Measurements from ENCODE around the gene CFAP410.

Gene CFAP410

DNA sequence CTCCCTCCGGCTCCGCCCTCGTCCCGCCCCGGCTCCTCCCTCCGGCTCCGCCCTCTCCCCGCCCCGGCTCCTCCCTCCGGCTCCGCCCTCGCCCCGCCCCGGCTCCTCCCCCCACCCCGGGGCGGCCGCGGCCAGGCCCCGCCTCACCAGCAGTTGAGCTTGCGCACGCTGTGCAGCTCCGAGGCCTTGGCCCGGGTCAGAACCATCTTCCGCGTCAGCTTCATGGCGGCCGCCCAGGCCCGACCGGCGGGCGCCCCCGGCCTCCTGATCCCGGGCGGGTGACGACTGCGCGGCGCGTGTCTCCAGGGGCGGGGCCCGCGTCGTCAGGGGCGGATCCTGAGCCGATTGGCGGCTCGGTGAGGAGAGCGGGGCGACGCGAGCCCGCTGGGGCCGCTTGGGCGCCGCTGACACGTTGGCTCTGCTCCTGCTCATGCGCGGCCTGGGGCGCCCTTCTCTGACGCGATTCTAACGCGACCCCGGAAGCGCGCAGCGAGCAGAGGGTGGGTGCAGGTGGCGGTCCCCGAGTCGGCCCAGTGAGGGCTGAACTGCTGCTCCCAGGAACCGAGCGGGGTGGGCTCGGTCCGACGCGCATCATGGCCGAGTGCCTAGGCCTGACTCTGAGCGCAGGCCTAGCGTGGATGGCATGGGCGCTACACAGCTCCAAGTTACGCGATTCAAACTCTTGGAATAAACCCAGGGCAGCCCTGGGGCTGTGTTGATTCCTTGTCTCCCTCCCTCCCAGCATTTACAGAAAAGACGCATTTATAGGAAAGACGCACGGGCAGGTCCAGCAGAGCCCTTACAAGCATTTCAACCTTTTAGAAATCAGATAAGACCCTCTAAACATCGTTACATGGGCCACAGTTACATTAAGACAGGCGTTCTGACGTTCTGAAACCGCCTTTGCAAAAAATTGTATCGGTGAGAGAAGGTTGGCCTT lies at the start of gene CFAP410:
Gene CFAP410 (minus strand): TSS at position 420 of the 940 bp plus-strand sequence. CDS start 196 bp downstream, at position 224.
- DNase-seq, result peak; percentile 93

DNA sequence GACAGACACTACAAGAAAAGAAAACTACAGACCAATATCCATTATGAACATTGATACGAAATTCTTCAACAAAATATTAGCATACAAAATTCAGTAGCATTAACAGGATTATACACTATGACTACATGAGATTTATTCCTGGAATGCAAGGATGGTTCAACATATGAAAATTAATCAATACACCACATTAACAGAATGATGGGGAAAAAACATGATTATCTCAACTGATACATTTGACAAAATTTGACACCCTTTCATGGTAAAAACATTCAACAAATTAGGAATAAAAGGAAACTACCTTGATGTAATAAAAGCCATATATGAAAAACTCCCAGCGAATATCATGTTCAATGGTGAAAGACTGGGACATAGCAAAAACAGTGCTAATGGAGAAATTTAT lies 45.8 kb upstream of the CFAP410 start:
- DNase-seq, result no peak

DNA sequence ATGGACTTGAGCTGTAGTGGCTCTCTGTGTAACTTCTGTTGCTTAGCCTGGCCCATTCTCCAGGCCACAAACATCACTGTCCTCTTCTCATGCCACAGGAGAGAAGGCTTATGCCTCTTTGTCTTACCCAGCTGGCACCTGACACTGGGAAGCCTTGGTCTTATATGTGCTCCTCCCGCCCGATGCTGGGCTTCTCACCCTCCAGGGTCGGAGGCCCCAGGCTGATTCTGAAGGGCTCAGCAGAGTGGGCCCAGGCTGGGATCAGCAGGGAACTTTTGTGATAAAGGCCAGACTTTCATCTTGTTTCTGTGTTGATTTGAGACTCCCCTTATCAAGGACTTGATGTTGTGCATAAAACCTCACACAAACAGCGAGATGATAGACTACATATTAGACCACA lies 44.0 kb upstream of the CFAP410 start:
- DNase-seq, result no peak

DNA sequence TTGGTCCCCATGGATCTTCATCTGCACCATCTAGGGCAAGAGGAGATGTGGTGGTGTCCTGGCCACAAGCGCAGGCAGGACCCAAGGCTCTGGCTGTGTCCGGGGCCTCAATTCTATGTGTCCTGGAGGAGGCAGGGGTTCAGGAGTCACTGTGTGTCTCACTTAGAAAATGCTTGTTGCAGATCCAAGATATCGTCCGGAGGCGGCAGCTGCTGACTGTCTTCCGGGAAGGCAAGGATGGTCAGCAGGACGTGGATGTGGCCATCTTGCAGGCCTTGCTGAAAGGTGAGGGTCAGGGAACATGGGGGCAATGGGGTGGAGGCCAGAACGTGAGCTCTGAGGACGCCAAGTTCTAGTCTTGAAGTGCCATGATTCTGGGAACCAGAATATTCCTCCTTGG lies 43.3 kb upstream of the CFAP410 start:
- no peak for DNase-seq

DNA sequence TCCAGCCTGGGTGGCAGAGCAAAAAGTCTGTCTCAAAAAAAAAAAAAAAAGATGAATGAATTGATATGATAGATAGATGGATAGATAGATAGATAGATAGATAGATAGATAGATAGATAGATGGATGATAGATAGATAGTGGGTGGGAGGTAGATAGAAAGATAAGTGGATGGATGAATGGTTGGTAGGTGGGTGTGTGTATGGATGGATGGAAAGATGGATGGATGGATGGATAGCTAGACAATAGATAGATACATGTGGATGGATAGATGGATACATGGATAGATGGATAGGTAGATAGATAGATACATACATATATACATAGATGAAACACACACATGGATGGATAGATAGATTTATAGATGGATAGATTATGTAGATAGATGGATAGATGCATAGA lies 42.7 kb upstream of the CFAP410 start:
- DNase-seq, result no peak

DNA sequence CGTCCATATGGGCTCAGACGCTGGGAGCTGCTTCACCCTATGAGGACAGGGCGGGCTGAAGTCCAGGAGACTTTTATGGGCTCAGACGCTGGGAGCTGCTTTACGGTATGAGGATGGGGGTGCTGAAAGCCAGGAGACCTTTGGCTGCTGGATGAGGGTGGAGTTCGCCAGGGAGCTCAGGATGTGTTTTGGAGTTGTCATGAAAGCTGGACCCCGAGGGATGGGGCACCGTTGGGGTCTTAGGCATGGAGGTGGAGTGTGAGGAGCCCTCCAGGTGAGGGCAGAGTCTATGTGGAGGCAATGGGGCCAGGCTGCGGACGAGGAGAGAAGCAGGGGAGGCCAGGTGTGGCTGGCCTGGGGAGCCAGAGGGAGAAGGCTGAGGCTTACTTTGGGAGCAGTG lies 41.7 kb upstream of the CFAP410 start:
- no peak for DNase-seq

DNA sequence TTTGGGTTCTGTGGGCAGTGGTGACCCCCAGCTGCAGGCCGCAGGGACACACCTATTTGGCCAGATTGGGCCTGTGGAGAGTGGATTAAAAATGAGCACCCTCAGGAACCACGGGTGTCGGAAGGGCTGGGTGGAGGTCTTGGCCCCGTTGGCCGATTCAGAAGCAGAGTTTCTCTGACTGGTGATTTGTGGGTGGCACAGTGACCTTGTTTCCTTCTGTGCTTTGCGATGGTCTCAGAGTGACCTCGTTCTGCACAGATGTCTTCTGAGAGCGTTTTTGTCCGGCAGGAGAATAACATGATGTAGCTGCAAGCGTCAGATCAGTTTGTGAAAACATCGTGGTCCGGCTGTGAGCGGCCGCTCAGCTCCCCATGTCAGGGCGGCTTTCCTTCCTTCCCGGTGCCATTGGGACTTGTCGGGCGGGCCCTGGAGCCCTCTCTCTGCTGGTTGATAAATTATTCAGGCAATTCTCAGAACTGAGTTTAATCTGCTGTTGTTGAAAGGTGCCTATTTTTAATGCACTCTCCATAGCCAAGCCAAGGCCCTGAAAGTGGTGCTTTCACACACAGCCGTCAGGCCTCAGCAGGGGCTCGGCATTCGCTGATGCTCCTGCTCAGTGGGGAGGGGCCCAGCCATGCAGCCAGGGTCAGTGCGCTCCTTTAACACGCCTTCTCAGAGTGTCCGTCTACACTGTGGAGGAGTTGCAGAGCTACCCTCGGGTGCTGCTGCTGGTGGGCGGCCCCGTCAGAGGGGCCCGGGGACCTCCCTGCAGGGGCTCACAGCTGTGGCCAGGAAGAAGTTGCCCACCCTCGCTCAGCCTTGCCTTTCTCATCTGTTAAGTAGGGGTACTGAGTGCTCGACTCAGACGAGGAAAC lies 41.0 kb upstream of the CFAP410 start:
- DNase-seq, result no peak

DNA sequence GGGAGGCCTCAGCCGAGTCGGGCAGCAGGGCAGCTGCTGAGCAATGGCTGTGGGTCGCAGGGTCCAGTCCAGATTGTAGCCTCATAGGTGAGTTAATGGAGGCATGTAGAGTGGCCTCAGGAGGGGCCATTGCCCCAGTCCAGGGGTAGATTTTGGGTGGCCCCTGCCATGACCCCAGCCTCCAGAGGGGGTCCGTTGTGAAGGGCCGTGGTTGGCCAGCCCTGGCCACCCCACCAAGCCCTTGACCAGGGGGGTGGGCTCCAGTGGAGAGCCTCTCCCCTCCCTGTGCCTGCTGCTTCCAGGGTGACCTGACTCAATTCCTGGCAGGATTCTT lies 40.3 kb upstream of the CFAP410 start:
- DNase-seq, result no peak

DNA sequence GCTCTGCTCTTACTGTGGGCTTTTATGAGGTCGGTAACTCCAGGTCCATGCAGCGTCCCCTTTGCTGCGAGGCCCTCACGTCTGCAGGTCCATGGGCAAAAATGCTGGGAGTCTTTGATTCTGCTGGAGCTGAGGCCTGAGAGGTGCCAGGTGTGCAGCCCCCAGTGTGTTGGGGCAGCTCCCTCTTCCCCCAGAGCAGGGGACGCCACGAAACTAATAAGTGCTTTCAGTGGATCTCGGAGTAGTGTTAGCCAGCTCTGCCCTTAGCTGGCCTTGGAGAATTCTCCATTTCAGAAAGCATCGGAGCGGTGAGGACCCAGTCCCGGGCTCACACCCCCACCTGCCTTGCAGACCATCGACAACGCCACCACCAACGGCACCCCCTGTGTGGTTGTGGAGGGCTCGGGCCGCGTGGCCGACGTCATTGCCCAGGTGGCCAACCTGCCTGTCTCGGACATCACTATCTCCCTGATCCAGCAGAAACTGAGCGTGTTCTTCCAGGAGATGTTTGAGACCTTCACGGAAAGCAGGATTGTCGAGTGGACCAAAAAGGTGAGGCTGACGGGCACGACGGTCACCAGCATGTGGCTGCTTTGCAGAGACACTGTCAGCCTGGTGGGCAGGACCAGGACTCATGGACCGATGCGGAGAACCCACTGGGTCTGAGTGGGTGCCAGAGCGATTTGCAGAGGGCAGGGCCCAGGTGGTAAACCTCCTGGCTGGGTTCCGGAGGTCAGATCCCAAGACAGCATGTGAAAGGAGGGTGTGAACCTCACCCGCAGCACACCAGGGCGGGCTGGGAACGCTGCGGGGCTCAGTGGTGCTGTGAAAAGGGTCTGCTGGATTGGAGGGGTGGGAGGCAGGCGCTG lies 39.7 kb upstream of the CFAP410 start:
- DNase-seq, result no peak

DNA sequence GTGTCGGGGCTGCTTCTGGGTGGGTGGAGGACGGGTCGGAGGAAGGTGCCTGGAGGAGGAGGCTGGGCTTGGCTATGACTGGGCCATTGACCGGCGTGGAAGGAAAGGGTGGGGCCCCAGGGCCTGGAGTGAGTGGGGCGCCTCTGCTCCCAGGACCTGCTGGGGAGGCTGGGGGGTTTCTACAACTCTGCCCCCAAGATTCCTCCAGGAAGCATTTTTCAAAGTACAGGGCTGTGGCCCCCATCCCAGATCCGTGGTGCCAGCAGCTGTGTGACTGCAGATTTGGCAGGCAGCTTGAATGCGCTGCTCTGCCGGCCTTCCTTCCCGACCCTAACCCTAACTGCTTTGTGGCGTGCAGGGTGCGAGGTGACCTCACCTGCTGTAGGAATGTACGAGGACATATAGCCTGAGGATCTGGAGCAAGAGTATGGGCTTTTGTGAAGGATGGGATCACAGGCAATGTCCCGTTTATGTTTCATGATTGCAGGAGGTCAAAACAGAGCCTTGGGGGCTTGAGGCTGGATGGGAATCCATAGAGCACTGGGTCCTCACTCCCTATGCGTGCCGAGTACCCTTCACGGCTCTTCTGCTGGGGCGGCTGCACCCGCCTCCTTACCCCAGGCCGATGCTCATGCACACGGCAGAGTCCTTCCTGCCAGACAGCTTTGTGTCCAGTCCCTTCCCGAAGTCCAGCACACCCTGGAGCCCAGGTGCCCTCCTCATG lies 38.9 kb upstream of the CFAP410 start:
- no peak for DNase-seq

DNA sequence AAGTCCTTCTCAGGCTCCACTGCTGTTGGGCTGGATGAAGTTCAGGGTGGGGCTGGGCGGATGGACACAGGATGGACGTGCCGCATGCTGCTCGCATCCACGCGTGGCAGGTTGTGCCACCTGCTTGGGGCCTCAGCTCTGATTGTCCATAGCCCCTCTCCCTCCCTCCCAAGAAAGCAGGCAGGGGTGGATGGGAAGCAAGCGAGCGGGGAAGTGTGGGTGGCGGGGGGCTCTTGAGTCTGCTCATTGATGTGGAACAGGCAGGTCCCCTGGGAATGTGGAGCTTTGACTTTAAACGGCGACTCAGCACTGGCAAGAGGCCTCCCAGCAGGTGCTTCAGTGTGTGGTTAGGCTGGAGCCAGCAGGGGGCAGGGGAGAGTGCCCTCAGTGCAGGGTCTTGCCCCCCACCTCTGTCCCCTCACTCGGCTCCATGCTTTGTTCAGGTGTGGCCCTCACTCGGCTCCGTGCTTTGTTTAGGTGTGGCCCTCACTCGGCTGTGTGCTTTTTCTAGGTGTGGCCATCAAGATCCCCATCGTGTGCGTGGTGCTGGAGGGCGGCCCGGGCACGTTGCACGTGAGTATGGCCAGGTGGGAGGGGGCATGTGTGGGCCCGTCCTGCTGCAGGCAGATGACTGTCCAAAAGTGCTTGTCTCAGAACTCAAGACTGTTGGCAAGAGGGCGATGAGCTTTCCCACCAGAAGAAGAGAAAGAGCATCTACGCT lies 38.2 kb upstream of the CFAP410 start:
- DNase-seq, result no peak

DNA sequence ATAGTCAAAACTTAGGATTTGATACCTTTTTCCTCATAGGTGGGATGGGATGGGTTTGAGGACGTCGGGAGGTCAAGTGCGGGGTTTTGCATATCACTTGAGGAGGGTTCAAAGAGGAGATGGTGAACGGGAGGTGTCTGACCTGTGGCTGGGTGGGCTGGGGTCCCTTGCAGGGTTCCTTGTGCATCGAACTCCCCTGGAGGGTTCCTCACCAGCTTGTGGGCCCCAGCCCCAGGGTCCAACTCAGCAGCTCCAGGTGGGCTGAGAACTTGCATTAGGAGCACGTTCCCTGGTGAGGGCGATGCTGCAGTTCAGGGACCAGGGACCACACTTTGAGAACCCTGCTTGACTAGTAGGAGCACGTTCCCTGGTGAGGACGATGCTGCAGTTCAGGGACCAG lies 37.4 kb upstream of the CFAP410 start:
- DNase-seq, result no peak

DNA sequence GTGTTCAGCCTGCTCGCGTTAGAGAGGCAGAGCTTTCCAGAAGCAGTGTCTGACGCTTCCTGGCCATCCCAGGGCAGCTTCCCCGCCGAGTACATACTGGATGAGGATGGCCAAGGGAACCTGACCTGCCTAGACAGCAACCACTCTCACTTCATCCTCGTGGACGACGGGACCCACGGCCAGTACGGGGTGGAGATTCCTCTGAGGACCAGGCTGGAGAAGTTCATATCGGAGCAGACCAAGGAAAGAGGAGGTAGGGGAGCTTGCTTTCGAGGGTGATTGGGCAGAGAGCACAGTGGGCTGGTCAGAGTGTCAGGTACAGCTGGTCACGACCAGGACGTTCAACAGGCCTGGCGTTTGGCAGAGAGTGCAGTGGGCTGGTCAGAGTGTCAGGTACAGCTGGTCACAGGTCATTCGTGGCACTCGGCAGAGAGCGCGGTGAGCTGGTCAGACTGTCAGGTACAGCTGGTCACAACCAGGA lies 36.6 kb upstream of the CFAP410 start:
- DNase-seq, result no peak

DNA sequence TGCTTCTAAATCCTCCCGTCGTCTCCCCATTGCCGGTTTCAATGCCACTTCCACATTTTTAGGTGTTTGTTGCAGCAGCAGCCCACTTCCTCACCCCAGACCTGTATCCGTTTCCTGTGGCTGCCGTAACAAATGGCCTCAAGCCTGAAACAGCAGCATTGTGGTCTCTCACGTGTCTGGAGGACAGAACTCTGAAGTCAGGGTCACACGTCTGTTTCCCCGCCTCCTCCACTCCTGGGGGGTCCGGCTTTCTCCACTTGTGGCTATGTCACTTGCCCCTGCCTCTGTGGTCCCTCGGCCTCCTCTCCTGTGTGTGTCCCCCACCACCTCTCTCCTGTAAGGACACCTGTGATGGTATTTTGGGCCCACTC lies 36.1 kb upstream of the CFAP410 start:
- no peak for DNase-seq

DNA sequence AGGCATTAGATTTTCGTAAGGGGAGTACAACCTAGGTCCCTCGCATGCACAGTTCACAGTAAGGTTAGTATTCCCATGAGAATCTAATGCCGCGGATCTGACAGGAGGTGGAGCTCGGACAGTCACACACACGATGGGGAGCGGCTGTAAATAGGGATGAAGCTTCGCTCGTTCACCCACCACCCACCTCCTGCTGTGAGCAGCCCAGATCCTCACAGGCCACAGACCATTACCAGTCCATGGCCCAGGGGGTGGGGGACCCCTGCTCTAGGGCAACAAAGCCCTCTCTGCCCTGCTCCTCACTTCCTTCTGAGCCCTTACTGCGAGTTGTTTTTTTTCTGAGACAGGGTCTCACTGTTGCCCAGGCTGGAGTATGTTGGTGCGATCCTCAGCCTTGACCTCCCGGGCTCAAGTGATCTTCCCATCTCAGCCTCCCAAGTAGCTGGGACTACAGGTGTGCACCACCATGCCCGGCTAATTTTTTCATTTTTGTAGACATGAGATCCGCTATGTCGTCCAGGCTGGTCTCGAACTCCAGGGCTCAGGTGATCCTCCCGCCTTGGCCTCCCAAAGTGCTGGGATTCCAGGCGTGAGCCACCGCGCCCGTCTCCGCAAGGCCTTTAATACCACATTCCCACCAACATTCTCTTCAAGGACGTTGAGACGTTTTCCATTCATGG lies 35.6 kb upstream of the CFAP410 start:
- no peak for DNase-seq

DNA sequence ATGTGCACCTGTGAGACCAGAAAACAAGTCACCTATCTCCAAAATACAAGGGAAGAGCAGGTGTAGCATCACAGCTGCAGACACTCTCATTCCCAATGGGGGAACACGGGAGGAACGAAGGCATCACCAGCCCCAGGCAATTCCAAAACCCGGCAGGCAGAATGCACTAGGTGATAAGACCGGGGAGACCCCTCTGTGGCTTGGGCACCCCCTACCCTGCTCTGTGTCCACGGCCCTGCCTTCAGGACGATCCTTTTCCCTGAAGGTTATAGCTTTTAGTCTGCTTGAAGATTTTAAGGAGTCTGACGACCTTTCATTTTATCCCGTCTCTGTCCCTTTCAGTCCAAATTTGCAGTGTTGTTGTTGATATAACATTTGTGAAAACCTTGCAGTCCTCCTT lies 33.4 kb upstream of the CFAP410 start:
- no peak for DNase-seq

DNA sequence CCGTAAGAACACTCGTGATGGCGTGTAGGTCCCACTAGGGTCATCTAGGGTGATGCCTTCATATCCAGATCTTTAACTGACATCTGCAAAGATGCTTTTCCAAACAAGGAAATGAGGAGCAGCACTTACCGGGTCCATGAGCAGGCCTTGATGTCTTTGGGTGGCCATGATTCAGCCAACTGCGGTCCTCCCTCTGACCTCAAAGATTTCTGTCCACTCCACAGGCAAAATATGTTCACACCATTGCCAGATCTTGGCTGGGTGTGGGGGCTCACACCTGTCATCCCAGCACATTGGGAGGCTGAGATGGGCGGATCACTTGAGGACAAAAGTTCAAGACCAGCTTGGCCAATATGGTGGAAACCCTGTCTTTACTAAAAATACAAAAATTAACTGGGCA lies 32.4 kb upstream of the CFAP410 start:
- no peak for DNase-seq

DNA sequence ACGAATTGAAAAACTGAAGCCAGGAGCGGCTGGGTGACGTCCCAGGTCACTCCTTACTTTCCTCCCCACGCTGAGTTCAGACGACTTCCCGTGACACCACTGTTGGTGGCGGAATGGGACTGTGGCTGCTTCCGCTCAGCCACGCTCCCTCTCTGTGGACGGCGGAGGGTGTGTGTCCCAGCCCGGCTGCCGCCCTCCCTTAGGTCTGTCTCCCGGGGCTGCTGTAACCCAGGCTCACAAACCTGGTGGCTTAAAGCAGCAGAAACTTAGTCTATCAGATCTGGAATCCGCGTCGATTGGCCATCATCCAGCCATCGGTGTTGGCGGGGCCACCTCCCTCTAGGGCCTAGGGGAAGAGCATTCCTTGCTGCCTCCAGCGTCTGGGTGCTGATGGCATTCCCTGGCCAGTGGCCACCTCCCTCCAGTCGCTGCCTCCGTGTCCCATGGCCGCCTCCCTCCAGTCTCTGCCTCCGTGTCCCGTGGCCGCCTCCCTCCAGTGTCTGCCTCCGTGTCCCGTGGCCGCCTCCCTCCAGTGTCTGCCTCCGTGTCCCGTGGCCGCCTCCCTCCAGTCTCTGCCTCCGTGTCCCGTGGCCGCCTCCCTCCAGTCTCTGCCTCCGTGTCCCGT lies 31.7 kb upstream of the CFAP410 start:
- no peak for DNase-seq

DNA sequence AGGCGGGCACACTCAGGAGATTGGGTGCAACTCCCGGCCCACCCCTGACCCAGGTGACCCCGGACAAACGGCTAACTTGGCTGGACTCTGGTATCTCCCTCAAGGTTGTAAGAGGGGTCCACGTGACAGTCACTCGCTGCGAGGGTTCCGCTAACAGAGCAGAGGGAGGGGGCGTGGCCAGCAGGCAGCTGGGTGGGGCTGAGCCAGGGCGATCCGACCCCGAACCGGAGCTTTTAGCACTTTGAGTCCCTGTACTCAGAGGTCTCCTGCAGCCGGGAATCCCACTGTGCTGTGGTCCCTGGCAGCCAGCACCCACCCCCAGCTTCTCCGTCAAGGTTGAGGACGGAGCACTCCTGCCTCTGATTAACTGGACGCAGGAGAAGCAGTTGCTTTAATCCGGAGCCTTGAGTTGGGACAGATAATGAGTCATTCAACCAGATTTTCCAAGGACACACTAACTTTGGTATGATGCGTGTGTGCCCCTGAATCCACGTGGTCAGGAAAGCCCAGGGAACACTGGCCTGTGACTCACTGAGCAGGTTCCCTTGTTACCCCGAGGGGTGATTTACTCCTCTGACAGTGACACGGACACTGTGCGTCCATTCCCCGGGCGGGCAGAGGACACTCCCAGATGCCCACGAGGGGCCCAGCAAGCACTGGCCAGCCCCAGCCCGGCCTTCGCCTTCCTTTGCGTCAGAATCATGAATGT lies 31.0 kb upstream of the CFAP410 start:
- DNase-seq, result peak; percentile 26
